Panc1 (cell line): ENCODE results near the gene STK10. TPM values are rescaled to one million over a fixed set of nuclear protein-coding genes. Genes with fewer than 3 reads are reported as not detected.

Source experiments
- ATAC-seq: fragments of 200-7000 bp; cut with Tn5 transposase; 2 replicates; pipeline ENCODE4 v1.9.1; 2020; ENCODE audit warnings: mild to moderate bottlenecking, moderate library complexity
- BruUV-seq: library from RNA; stranded (reverse); fragments of 400-500 nt; replicated peaks from 2 replicates; lab custom pipeline; 2021; lab: Mats Ljungman, UMichigan
- CTCF ChIA-PET: fragments of 300-600 bp; sonication (Branson Sonifier 250); formaldehyde crosslinking; loops from one replicate; lab custom pipeline; 2022; ENCODE audit warnings: antibody characterized with exemption; lab: Charles Lee
- POLR2A ChIA-PET: fragments of 300-600 bp; sonication (Branson Sonifier 250); formaldehyde crosslinking; loops from one replicate; lab custom pipeline; 2022; ENCODE audit warnings: antibody characterized with exemption; lab: Charles Lee
- DNase-seq: peaks from one replicate; pipeline ENCODE4 v3.0.0-alpha.2; 2010; ENCODE audit warnings: low read depth, low spot score
- H3K27ac ChIP-seq: 2 replicates; pipeline ENCODE4 v1.5.1; 2011; ENCODE audit warnings: mild to moderate bottlenecking, low read length, inconsistent platforms
- H3K27me3 ChIP-seq: fragments of 200-500 bp; sonication (Bioruptor generic); 2 replicates; pipeline ENCODE4 v1.6.0; 2014; ENCODE audit warnings: low read length, inconsistent platforms; ENCODE audit not compliant: control insufficient read depth, insufficient read depth
- H3K36me3 ChIP-seq: fragments of 200-500 bp; sonication (Bioruptor generic); 2 replicates; pipeline ENCODE4 v1.5.1; 2014; ENCODE audit warnings: inconsistent platforms, mild to moderate bottlenecking, low read length, moderate library complexity; ENCODE audit not compliant: control insufficient read depth, insufficient read depth
- H3K4me1 ChIP-seq: 2 replicates; pipeline ENCODE4 v1.5.1; 2011; ENCODE audit warnings: inconsistent platforms, mild to moderate bottlenecking, low read length, moderate library complexity; ENCODE audit not compliant: control insufficient read depth, insufficient read depth
- H3K4me3 ChIP-seq, 2 experiments: 2 replicates each; pipeline ENCODE4 v1.5.1; 2011 to 2012; ENCODE audit warnings: low read depth in 2 of 2, low read length in 2 of 2, mild to moderate bottlenecking in 2 of 2, inconsistent platforms in 1 of 2, moderate library complexity in 1 of 2
- H3K9me3 ChIP-seq: fragments of 200-500 bp; sonication (Bioruptor generic); 2 replicates; pipeline ENCODE4 v1.5.1; 2014; ENCODE audit warnings: low read depth, mild to moderate bottlenecking, inconsistent platforms, low read length, moderate library complexity; ENCODE audit not compliant: control insufficient read depth, insufficient read depth
- CTCF ChIP-seq: fragments of 450-650 bp; IDR thresholded peaks from 2 replicates; pipeline ENCODE4 v1.5.1; 2017; ENCODE audit warnings: mild to moderate bottlenecking
- POLR2AphosphoS5 ChIP-seq: IDR thresholded peaks from 2 replicates; pipeline ENCODE4 v1.6.1; 2012; ENCODE audit warnings: mild to moderate bottlenecking, low read depth, low read length, moderate library complexity
- REST ChIP-seq, 2 experiments: IDR thresholded peaks; 2 replicates each; pipeline ENCODE4 v1.6.1; 2011 to 2012; ENCODE audit warnings: low read depth in 2 of 2, control low read depth in 1 of 2, low read length in 1 of 2, mild to moderate bottlenecking in 1 of 2, moderate library complexity in 1 of 2; ENCODE audit not compliant: insufficient read depth in 1 of 2
- SIN3A ChIP-seq: IDR thresholded peaks from 2 replicates; pipeline ENCODE4 v1.6.1; 2012; ENCODE audit warnings: low read depth, mild to moderate bottlenecking, low read length, moderate library complexity, borderline replicate concordance; ENCODE audit not compliant: insufficient read depth
- TCF7L2 ChIP-seq: IDR thresholded peaks from 2 replicates; pipeline ENCODE4 v1.6.1; 2011; ENCODE audit warnings: mild to moderate bottlenecking, low read depth, low read length, inconsistent platforms
- in situ Hi-C: cut with HindIII; loops from 2 replicates; pipeline ENCODE4 v1.10.0; 2016; ENCODE audit warnings: low sequenced_read_pairs, low pct_unique_long_range_greater_than_20kb
- intact Hi-C: fragments of 100-400 bp; cut with micrococcal nuclease; formaldehyde crosslinking; loops from one replicate; pipeline ENCODE4 v1.10.0; 2022; ENCODE audit not compliant: unreplicated experiment
- total RNA-seq: library from RNA; stranded (reverse); gene quantifications from one replicate; pipeline ENCODE4 v1.2.1, GENCODE V29; 2021; ENCODE audit not compliant: unreplicated experiment

Gene STK10
- total RNA-seq, 1 experiment from 2014 or later, result 34.9 TPM

DNA sequence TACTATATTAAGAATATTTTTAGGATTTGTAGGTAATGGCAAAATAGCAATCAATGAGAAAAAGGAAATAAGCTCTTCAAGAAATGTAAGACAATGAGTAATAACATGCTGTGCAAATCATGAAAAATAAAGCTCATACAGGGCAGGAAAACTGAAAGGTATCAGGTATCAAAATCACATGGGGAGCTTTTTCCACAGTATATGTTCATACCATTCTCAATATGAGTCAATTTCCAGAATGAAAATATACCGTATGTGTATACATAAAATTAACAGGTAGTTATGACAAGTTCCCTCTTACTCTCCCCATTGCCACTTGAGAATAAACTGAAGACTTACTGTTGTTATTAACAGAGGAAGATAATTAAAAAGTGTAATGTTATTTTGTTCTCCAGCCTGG lies 41.9 kb upstream of the STK10 start:
- Histone ChIP-seq H3K27me3 (no peaks in the 10 kb centered on the region), H3K4me3 (no peak overlapping the region), H3K36me3 (peaks cover 5% of the 10 kb centered on the region), H3K27ac (no peak overlapping the region), H3K9me3 (no peaks in the 10 kb centered on the region), H3K4me1 (no peaks in the 10 kb centered on the region; the same call in 1 of the 2 replicates)
- no peak for DNase-seq
- no peak for ATAC-seq
- TF ChIP-seq CTCF, result no peak
- TF ChIP-seq POLR2AphosphoS5, result no peak
- TF ChIP-seq SIN3A, result no peak
- no peak for TF ChIP-seq TCF7L2
- no peak for TF ChIP-seq REST (IDR thresholded peaks at IDR 0.05; ENCODE audit: insufficient read depth in 1 of 2, low read depth in 2 of 2, low read length in 1 of 2)
- intact Hi-C loops (no loop called here), in situ Hi-C loops (no loop called here)
- BruUV-seq, result no TSS peak
- POLR2A ChIA-PET, result no interaction called here
- CTCF ChIA-PET, result no interaction called here

DNA sequence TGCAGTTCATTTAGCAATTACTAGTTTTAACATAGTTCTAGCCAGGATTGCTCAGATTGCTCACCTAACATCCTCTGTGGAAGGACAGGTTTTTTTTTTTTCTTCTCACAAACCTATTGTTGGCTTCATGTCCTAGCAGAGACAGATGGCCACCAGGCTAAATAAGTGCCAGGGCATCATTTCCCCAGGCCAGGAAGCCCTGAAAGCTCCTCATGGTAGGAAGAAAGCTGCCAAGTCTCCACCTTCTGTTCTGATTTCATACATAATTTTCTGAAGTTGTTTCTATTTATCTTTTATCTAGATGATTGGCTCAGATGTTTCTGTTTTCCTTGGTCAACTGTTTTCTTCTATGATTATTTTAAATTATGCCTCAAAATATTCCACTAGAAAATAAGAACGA lies 37.0 kb upstream of the STK10 start:
- intact Hi-C loops (no loop called here), in situ Hi-C loops (no loop called here)
- Histone ChIP-seq H3K4me1 (no peaks in the 10 kb centered on the region), H3K9me3 (no peaks in the 10 kb centered on the region), H3K4me3 (no peak overlapping the region), H3K36me3 (peaks cover 2% of the 10 kb centered on the region), H3K27me3 (no peaks in the 10 kb centered on the region), H3K27ac (no peak overlapping the region)
- no peak for ATAC-seq
- CTCF ChIA-PET, result no interaction called here
- DNase-seq, result no peak
- TF ChIP-seq CTCF (no peak), SIN3A (no peak), REST (IDR thresholded peaks at IDR 0.05; ENCODE audit: insufficient read depth in 1 of 2, low read depth in 2 of 2, low read length in 1 of 2) (no peak), TCF7L2 (no peak), POLR2AphosphoS5 (no peak)
- BruUV-seq, result no TSS peak
- POLR2A ChIA-PET, result no interaction called here
